Spleen (tissue), 11 donors: ENCODE data around the gene LALBA. TPM values are rescaled to one million over a fixed set of nuclear protein-coding genes. Genes with fewer than 3 reads are reported as not detected.
"Not testable (repeated sequence)": the region's sequence is repeated elsewhere in the genome, so short reads cannot be mapped to it uniquely, and the experiment has no call there.

ENCODE experiments used
- DNase-seq: peaks from one replicate; pipeline ENCODE4 v3.0.0-alpha.2; 2020
- H3K27ac ChIP-seq, 8 donors: fragments of 200-600 bp; sonication (generic) in 7 of 8; 1 replicate in 4 of 8; 2 replicates in 4 of 8; pipeline versions ENCODE4 v1.5.0 to v1.8.0; 2016 to 2021; ENCODE audit warnings: inconsistent platforms in 4 of 8, mild to moderate bottlenecking in 4 of 8, moderate library complexity in 1 of 8
- H3K27me3 ChIP-seq, 7 donors: fragments of 200-600 bp; sonication (generic) in 6 of 7; replicated peaks in 1 of 7; 1 replicate in 4 of 7; 2 replicates in 3 of 7; pipeline versions ENCODE4 v1.5.0 to v1.8.0; 2016 to 2021; ENCODE audit warnings: inconsistent platforms in 3 of 7, mild to moderate bottlenecking in 1 of 7
- H3K36me3 ChIP-seq, 6 donors: fragments of 200-600 bp; sonication (generic) in 5 of 6; 1 replicate in 4 of 6; 2 replicates in 2 of 6; pipeline versions ENCODE4 v1.5.0 to v1.8.0; 2016 to 2021; ENCODE audit warnings: inconsistent platforms in 2 of 6
- H3K4me1 ChIP-seq, 6 donors: fragments of 200-600 bp; sonication (generic) in 5 of 6; 1 replicate in 3 of 6; 2 replicates in 3 of 6; pipeline versions ENCODE4 v1.5.0 to v1.8.0; 2016 to 2021; ENCODE audit warnings: inconsistent platforms in 3 of 6
- H3K4me3 ChIP-seq, 8 donors: fragments of 200-600 bp; sonication (generic) in 7 of 8; 1 replicate in 4 of 8; 2 replicates in 4 of 8; pipeline versions ENCODE4 v1.5.0 to v1.8.0; 2016 to 2021; ENCODE audit warnings: inconsistent platforms in 4 of 8, mild to moderate bottlenecking in 4 of 8, moderate library complexity in 2 of 8
- H3K9me3 ChIP-seq, 8 donors: fragments of 200-600 bp; sonication (generic) in 7 of 8; 1 replicate in 4 of 8; 2 replicates in 4 of 8; pipeline versions ENCODE4 v1.5.0 to v1.8.0; 2016 to 2021; ENCODE audit warnings: inconsistent platforms in 4 of 8
- CTCF ChIP-seq, 11 experiments: fragments of 200-600 bp in 7 of 11; fragments of 450-650 bp in 4 of 11; sonication (generic) in 4 of 11; IDR thresholded peaks in 8 of 11; conservative IDR thresholded peaks in 3 of 11; 1 replicate in 7 of 11; 2 replicates in 4 of 11; pipeline versions ENCODE4 v1.4.0 to v1.8.0; 2016 to 2021; ENCODE audit warnings: antibody characterized with exemption in 11 of 11, inconsistent platforms in 4 of 11, mild to moderate bottlenecking in 1 of 11
- POLR2A ChIP-seq, 3 donors: fragments of 450-650 bp; IDR thresholded peaks; one replicate each; pipeline ENCODE4 v1.5.1; 2017; ENCODE audit warnings: antibody characterized with exemption in 3 of 3, mild to moderate bottlenecking in 1 of 3
- POLR2AphosphoS5 ChIP-seq, 3 donors: sonication (generic); formaldehyde crosslinking; IDR thresholded peaks; one replicate each; pipeline ENCODE4 v1.5.1; 2017; ENCODE audit warnings: antibody characterized with exemption in 3 of 3
- WGBS, 5 donors: extraction: QIAGEN DNeasy Blood & Tissue Kit in 3 of 5; methylation state at CpG; one replicate each; pipeline versions ENCODE4 v1.1.5 to v1.1.7; 2013 to 2018; 5-methylcytosine and 5-hydroxymethylcytosine counted together
- intact Hi-C: fragments of 100-400 bp; cut with DNase I; formaldehyde crosslinking; loops from one replicate; pipeline ENCODE4 v1.15.0; 2023; ENCODE audit warnings: low total_unique reads
- polyA plus RNA-seq, 3 donors: library from polyadenylated mRNA; stranded (reverse); fragments of 200-250 nt; gene quantifications; one replicate each; pipeline ENCODE4 v1.2.1, GENCODE V29; 2013
- total RNA-seq, 7 donors: library from RNA; depleted of rRNA in 3 of 7; stranded (reverse); fragments of >200 nt in 3 of 7; fragmentation: NEBNext Ultra II Directional in 4 of 7; extraction: Animal tissue kit (Norgen Biotek cat#: 25700) in 4 of 7; gene quantifications; one replicate each; pipeline versions ENCODE4 v1.1.0 to v1.2.1, GENCODE V29; 2016 to 2021
- donor health status: healthy with polysubstance abuse.
- donor health status: DM: no; HTN: no; CAD: no; lungs with moderate emphysema.
- donor health status: DM: no; HTN: no; CAD: no.
- donor health status: Bipolar disorder and iron deficiency.
- donor health status: healthy.
- donor health status: DM: no; HTN: no; CAD: no.
- donor health status: DM: yes; HTN: yes; CAD: no.

Gene LALBA
- total and polyA plus RNA-seq, 10 donors: not detected

- H3K27me3 ChIP-seq: peaks cover 0 to 8% (median 0%) of the 10 kb centered on the region in 7 donors
- no peak for TF ChIP-seq POLR2AphosphoS5 (IDR thresholded peaks at IDR 0.05)
- no peak for TF ChIP-seq POLR2A (IDR thresholded peaks at IDR 0.05)
- TF ChIP-seq CTCF (IDR thresholded peaks at IDR 0.05 in 8 of 11, conservative IDR thresholded peaks at IDR 0.05 in 3 of 11): no peak
- no peaks in the 10 kb centered on the region for H3K4me1 ChIP-seq
- H3K9me3 ChIP-seq: no peaks in the 10 kb centered on the region
- no peak for DNase-seq
- 92 to 95% (median 94%) methylated on average over 44 of the region's 44 CpGs for WGBS, 5 donors
- H3K36me3 ChIP-seq: no peaks in the 10 kb centered on the region
- H3K27ac ChIP-seq: no peak overlapping the region
- intact Hi-C loops: no loop called here
- no peak overlapping the region for H3K4me3 ChIP-seq
These were observed 41.8 kb downstream of the LALBA start for GRCh38 chr12:48527891-48528670.

GRCh38 chr12:48525332-48525731 lies 44.5 kb downstream of the LALBA start, which contains the start of gene OR8S1:
TSS of gene OR8S1 (plus strand) at chr12:48525632. CDS start at chr12:48525632, 0 bp downstream.
- no peak within 1 kb of the TSS for H3K4me3 ChIP-seq
- intact Hi-C loops: no loop called here
- WGBS, 5 donors: 85 to 89% (median 86%) methylated on average over 5 of the region's 5 CpGs

GRCh38 chr12:48520381-48520780 lies 49.5 kb downstream of the LALBA start:
- H3K9me3 ChIP-seq, DNase-seq, H3K36me3 ChIP-seq, H3K4me1 ChIP-seq, intact Hi-C loops, H3K4me3 ChIP-seq, H3K27ac ChIP-seq, H3K27me3 ChIP-seq: not testable (repeated sequence)
- WGBS, 5 donors: 78 to 100% (median 90%) methylated on average over 1 to 24 of the region's 24 CpGs

More at GRCh38 chr12:48525332-48525731, 44.5 kb downstream of the LALBA start, which contains the start of gene OR8S1:
- Histone ChIP-seq H3K4me1 (no peaks in the 10 kb centered on the region), H3K27ac (no peak within 1 kb of the TSS), H3K27me3 (peaks cover 0 to 8% (median 0%) of the 10 kb centered on the region in 7 donors), H3K36me3 (no peaks in the 10 kb centered on the region), H3K9me3 (no peaks in the 10 kb centered on the region)
- TF ChIP-seq CTCF (IDR thresholded peaks at IDR 0.05 in 8 of 11, conservative IDR thresholded peaks at IDR 0.05 in 3 of 11) (no peak), POLR2A (IDR thresholded peaks at IDR 0.05) (no peak), POLR2AphosphoS5 (IDR thresholded peaks at IDR 0.05) (no peak)
- no peak for DNase-seq

Other genes starting within 250 kb of the LALBA start
- gene ZNF641, start 219.1 kb downstream of the LALBA start, total RNA-seq: 10 to 100 TPM; 21.9 to 67.7 (median 37.0) TPM
- 1 to 10 TPM; 3.3 to 6.1 (median 3.9) TPM for gene ZNF641, start 219.1 kb downstream of the LALBA start, polyA plus RNA-seq
- gene ANP32D, start 97.5 kb downstream of the LALBA start, total RNA-seq: under 1 TPM in 1 of 7 donors, not detected in 6; 0.52 TPM
- not detected for gene ANP32D, start 97.5 kb downstream of the LALBA start, polyA plus RNA-seq
- not detected for gene C12orf54, start 87.5 kb downstream of the LALBA start, total RNA-seq
- under 1 TPM in 2 of 3 donors, not detected in 1; 0.38 to 0.61 TPM for gene C12orf54, start 87.5 kb downstream of the LALBA start, polyA plus RNA-seq
- gene OR8S1, start 44.4 kb downstream of the LALBA start, total RNA-seq: not detected
- gene OR8S1, start 44.4 kb downstream of the LALBA start, polyA plus RNA-seq: not detected
- 10 to 100 TPM; 28.4 to 50.7 (median 31.6) TPM for gene KANSL2, start 112.2 kb upstream of the LALBA start, total RNA-seq
- 10 to 100 TPM; 38.3 to 48.4 (median 43.3) TPM for gene KANSL2, start 112.2 kb upstream of the LALBA start, polyA plus RNA-seq
- 10 to 100 TPM; 30.3 to 53.4 (median 40.9) TPM for gene CCNT1, start 146.7 kb upstream of the LALBA start, total RNA-seq
- 1 to 10 TPM; 4.0 to 5.7 (median 4.8) TPM for gene CCNT1, start 146.7 kb upstream of the LALBA start, polyA plus RNA-seq
- 10 to 100 TPM; 10.3 to 20.4 (median 14.4) TPM for gene ADCY6, start 219.0 kb upstream of the LALBA start, total RNA-seq
- 1 to 10 TPM; 1.6 to 5.7 (median 2.3) TPM for gene ADCY6, start 219.0 kb upstream of the LALBA start, polyA plus RNA-seq
- gene CACNB3, start 248.4 kb upstream of the LALBA start, total RNA-seq: 10 to 100 TPM in 3 of 7 donors, 1 to 10 TPM in 4; 4.7 to 16.1 (median 8.4) TPM
- gene CACNB3, start 248.4 kb upstream of the LALBA start, polyA plus RNA-seq: 1 to 10 TPM; 2.5 to 4.6 (median 4.3) TPM